Neural progenitor cell (in vitro differentiated cells): Measurements from ENCODE around the gene PEX11G. TPM values are rescaled to one million over a fixed set of nuclear protein-coding genes. Genes with fewer than 3 reads are reported as not detected.

Experiments used
- DNase-seq: peaks from one replicate; pipeline ENCODE4 v3.0.0-alpha.2; 2016; ENCODE audit warnings: low spot score
- H2AFZ ChIP-seq: fragments of 200-600 bp; sonication (generic); replicated peaks from 2 replicates; pipeline ENCODE4 v1.6.1; 2016; ENCODE audit warnings: antibody characterized with exemption
- H3F3A ChIP-seq: fragments of 200-600 bp; sonication (generic); 2 replicates; pipeline ENCODE4 v1.6.1; 2016; ENCODE audit warnings: antibody characterized with exemption, low read depth
- H3K27ac ChIP-seq: fragments of 200-600 bp; sonication (generic); 2 replicates; pipeline ENCODE4 v1.5.1; 2016; ENCODE audit warnings: mild to moderate bottlenecking
- H3K27me3 ChIP-seq: fragments of 200-600 bp; sonication (generic); 2 replicates; pipeline ENCODE4 v1.6.1; 2016; ENCODE audit warnings: mild to moderate bottlenecking, moderate library complexity
- H3K36me3 ChIP-seq: fragments of 200-600 bp; sonication (generic); 2 replicates; pipeline ENCODE4 v1.5.1; 2016
- H3K4me1 ChIP-seq: fragments of 200-600 bp; sonication (generic); 2 replicates; pipeline ENCODE4 v1.6.1; 2016; ENCODE audit warnings: mixed run types
- H3K4me2 ChIP-seq: fragments of 200-600 bp; sonication (generic); 2 replicates; pipeline ENCODE4 v1.6.1; 2016
- H3K4me3 ChIP-seq: fragments of 200-600 bp; sonication (generic); 2 replicates; pipeline ENCODE4 v1.5.1; 2016
- H3K79me2 ChIP-seq: fragments of 200-600 bp; sonication (generic); 2 replicates; pipeline ENCODE4 v1.6.1; 2016; ENCODE audit warnings: low read depth
- H3K9ac ChIP-seq: fragments of 200-600 bp; sonication (generic); 2 replicates; pipeline ENCODE4 v1.6.1; 2016
- H3K9me3 ChIP-seq: fragments of 200-600 bp; sonication (generic); 2 replicates; pipeline ENCODE4 v1.5.1; 2016; ENCODE audit warnings: low read depth
- H4K20me1 ChIP-seq: fragments of 200-600 bp; sonication (generic); 2 replicates; pipeline ENCODE4 v1.6.1; 2016; ENCODE audit warnings: low read depth
- H3K27ac Mint-ChIP-seq: 3 replicates; pipeline ENCODE4 v1.8.0; 2021; ENCODE audit warnings: mixed read lengths
- H3K27me3 Mint-ChIP-seq: 2 replicates; pipeline ENCODE4 v1.8.0; 2022; ENCODE audit warnings: low read depth, mild to moderate bottlenecking, inconsistent platforms, moderate library complexity, mixed read lengths; ENCODE audit not compliant: insufficient read depth
- H3K36me3 Mint-ChIP-seq: 3 replicates; pipeline ENCODE4 v1.8.0; 2021; ENCODE audit warnings: mixed read lengths
- H3K4me1 Mint-ChIP-seq: 3 replicates; pipeline ENCODE4 v1.8.0; 2021; ENCODE audit warnings: mixed read lengths
- H3K4me3 Mint-ChIP-seq: 3 replicates; pipeline ENCODE4 v1.8.0; 2021; ENCODE audit warnings: mild to moderate bottlenecking, moderate library complexity, mixed read lengths
- H3K9me3 Mint-ChIP-seq: 3 replicates; pipeline ENCODE4 v1.8.0; 2020; ENCODE audit warnings: mixed read lengths
- EZH2 ChIP-seq: fragments of 200-600 bp; sonication (generic); IDR thresholded peaks from 2 replicates; pipeline ENCODE4 v1.6.1; 2017; ENCODE audit warnings: antibody characterized with exemption, mild to moderate bottlenecking, moderate library complexity
- EZH2phosphoT487 ChIP-seq: fragments of 200-600 bp; sonication (generic); IDR thresholded peaks from 2 replicates; pipeline ENCODE4 v1.6.1; 2017; ENCODE audit warnings: antibody characterized with exemption
- total RNA-seq: library from RNA; depleted of rRNA; stranded (reverse); fragments of >200 nt; gene quantifications from 2 replicates; pipeline ENCODE4 v1.2.3, GENCODE V29; 2015; ENCODE audit warnings: low replicate concordance
- TF ChIP-seq, protein P1 (sequence below): fragments of 200-600 bp; sonication (generic); IDR thresholded peaks from 2 replicates; pipeline ENCODE4 v1.5.1; 2017; ENCODE audit warnings: antibody characterized with exemption, mild to moderate bottlenecking

The PEX11G gene
- total RNA-seq, 1 donor from 2014 or later, result 1.0 TPM

DNA sequence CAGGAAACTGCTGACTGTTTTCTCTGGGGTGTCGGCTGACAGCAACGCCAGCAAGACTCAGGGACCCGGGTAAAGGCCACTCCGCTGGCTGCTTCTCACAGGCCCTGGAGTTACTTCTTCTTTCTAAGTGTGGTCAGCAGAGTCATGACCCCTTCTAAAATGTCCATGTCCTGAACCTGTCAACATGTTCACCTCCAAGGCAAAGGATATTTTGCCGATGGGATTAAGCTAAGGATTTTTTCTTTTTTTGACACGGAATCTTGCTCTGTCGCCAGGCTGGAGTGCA lies 7.9 kb downstream of the PEX11G start:
- H4K20me1 ChIP-seq, result no peaks in the 10 kb centered on the region
- Mint-ChIP-seq H3K9me3 (peaks cover 3% of the 10 kb centered on the region), H3K36me3 (no peaks in the 10 kb centered on the region), H3K4me3 (no peak overlapping the region), H3K4me1 (peaks cover 16% of the 10 kb centered on the region), H3K27me3 (no peaks in the 10 kb centered on the region), H3K27ac (no peak overlapping the region)
- H3K9ac ChIP-seq, result no peak overlapping the region
- H2AFZ ChIP-seq, result no peak overlapping the region
- H3K27ac ChIP-seq, result no peak overlapping the region
- no peaks in the 10 kb centered on the region for H3K4me1 ChIP-seq
- H3K4me3 ChIP-seq, result no peak overlapping the region
- TF ChIP-seq, protein P1, sequence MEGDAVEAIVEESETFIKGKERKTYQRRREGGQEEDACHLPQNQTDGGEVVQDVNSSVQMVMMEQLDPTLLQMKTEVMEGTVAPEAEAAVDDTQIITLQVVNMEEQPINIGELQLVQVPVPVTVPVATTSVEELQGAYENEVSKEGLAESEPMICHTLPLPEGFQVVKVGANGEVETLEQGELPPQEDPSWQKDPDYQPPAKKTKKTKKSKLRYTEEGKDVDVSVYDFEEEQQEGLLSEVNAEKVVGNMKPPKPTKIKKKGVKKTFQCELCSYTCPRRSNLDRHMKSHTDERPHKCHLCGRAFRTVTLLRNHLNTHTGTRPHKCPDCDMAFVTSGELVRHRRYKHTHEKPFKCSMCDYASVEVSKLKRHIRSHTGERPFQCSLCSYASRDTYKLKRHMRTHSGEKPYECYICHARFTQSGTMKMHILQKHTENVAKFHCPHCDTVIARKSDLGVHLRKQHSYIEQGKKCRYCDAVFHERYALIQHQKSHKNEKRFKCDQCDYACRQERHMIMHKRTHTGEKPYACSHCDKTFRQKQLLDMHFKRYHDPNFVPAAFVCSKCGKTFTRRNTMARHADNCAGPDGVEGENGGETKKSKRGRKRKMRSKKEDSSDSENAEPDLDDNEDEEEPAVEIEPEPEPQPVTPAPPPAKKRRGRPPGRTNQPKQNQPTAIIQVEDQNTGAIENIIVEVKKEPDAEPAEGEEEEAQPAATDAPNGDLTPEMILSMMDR, result no peak
- TF ChIP-seq EZH2 (no peak), EZH2phosphoT487 (no peak)
- H3K79me2 ChIP-seq, result no peaks in the 10 kb centered on the region
- H3K4me2 ChIP-seq, result no peak overlapping the region
- DNase-seq, result no peak
- H3F3A ChIP-seq, result no peaks in the 10 kb centered on the region
- H3K9me3 ChIP-seq, result no peaks in the 10 kb centered on the region
- no peaks in the 10 kb centered on the region for H3K27me3 ChIP-seq
- H3K36me3 ChIP-seq, result no peaks in the 10 kb centered on the region

DNA sequence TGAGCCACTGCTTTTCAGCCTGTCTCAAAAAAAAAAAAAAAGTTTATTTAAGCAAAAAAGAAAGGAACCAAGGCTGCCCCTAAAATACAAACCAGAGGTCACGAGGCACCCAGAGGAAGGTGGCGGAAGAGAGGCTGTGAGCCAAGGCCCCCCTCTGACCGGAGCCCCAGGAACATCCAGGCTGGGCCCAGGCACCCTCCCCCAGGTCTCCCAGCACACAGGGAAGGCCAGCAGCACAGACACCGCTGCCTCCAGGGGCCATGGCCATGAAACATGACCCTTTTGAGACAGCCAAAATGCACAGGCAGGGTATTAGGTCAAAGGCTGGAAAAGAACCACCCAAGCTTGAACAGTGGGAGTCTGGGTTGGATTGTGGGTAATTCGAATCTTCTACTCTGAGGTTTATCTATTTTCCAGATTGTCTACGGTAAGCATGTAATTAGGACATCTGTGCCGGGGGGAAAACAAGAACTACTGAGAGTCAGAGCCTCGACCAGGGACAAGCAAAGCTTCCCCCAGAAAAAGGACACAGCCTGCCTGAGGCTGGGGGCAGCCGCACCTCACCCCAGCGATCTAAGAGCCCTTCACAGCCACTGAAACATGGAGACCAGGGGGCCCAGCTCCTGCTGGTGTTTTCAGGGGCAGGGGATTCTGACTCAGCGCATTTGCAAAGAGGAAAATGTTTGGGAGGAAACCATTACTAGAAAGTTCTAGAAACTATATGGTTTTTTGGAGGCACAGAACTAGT lies 8.4 kb downstream of the PEX11G start:
- no peak overlapping the region for H2AFZ ChIP-seq

DNA sequence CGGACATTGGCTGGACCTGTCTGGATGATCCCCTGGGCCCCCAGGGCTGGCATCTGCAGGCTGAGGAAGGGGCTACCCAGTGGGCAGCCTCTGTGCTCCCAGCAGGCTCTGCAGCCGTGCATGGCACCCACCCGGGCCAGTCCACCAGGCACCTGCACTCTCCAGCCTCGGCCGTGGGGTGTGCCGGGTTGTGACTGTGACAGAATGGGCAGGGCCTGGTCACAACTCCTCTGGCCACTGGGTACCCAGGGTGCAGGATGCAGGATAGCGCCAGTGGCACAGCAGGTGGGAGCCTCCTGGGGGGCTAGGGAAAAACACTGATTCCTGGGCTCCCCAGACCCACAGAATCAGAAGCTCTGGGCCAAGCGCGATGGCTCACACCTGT lies 10.0 kb downstream of the PEX11G start:
- Histone ChIP-seq H3F3A (no peaks in the 10 kb centered on the region), H4K20me1 (no peaks in the 10 kb centered on the region), H3K36me3 (no peaks in the 10 kb centered on the region), H3K4me2 (no peak overlapping the region), H3K4me3 (no peak overlapping the region), H3K9ac (no peak overlapping the region), H3K9me3 (no peaks in the 10 kb centered on the region), H3K27ac (no peak overlapping the region), H3K79me2 (no peaks in the 10 kb centered on the region), H3K27me3 (no peaks in the 10 kb centered on the region), H3K4me1 (no peaks in the 10 kb centered on the region), H2AFZ (no peak overlapping the region)
- no peak overlapping the region for H3K27ac Mint-ChIP-seq
- peaks cover 3% of the 10 kb centered on the region for H3K9me3 Mint-ChIP-seq
- H3K4me1 Mint-ChIP-seq, result peaks cover 16% of the 10 kb centered on the region
- no peaks in the 10 kb centered on the region for H3K36me3 Mint-ChIP-seq
- no peak overlapping the region for H3K4me3 Mint-ChIP-seq
- no peak for DNase-seq
- TF ChIP-seq, protein P1, result no peak
- TF ChIP-seq EZH2 (no peak), EZH2phosphoT487 (no peak)
- no peaks in the 10 kb centered on the region for H3K27me3 Mint-ChIP-seq

More for the DNA sequence above, 8.4 kb downstream of the PEX11G start:
- no peaks in the 10 kb centered on the region for H3K27me3 ChIP-seq
- Mint-ChIP-seq H3K4me1 (peaks cover 16% of the 10 kb centered on the region), H3K9me3 (peaks cover 3% of the 10 kb centered on the region), H3K27me3 (no peaks in the 10 kb centered on the region), H3K36me3 (no peaks in the 10 kb centered on the region), H3K27ac (no peak overlapping the region), H3K4me3 (no peak overlapping the region)
- no peaks in the 10 kb centered on the region for H3K4me1 ChIP-seq
- H3K27ac ChIP-seq, result no peak overlapping the region
- no peak overlapping the region for H3K9ac ChIP-seq
- H3K4me2 ChIP-seq, result no peak overlapping the region
- H3K36me3 ChIP-seq, result no peaks in the 10 kb centered on the region
- TF ChIP-seq, protein P1, result no peak
- TF ChIP-seq EZH2phosphoT487, result no peak
- no peak for TF ChIP-seq EZH2
- no peaks in the 10 kb centered on the region for H3K79me2 ChIP-seq
- no peaks in the 10 kb centered on the region for H3F3A ChIP-seq
- no peak overlapping the region for H3K4me3 ChIP-seq
- DNase-seq, result no peak
- no peaks in the 10 kb centered on the region for H3K9me3 ChIP-seq
- H4K20me1 ChIP-seq, result no peaks in the 10 kb centered on the region
